NCI-H1092 treated with DMSO at 0.1 percent for 48 hours (cell line): ENCODE data around the gene TEX14.
A peak's percentile ranks its signal among the peaks of the same experiment; 100 is the strongest.

Source experiments
- DNase-seq: peaks from one replicate; lab custom pipeline; 2025; lab: John Stamatoyannopoulos, UW

Gene TEX14

GRCh38 chr17:58527949-58528348, 163.9 kb downstream of the TEX14 start:
- no peak for DNase-seq

- DNase-seq: no peak
Measured at GRCh38 chr17:58527306-58527705, 164.5 kb downstream of the TEX14 start.

- no peak for DNase-seq
Measured at GRCh38 chr17:58525239-58525638, 166.6 kb downstream of the TEX14 start.

- no peak for DNase-seq
Measured at GRCh38 chr17:58521680-58522079, 170.2 kb downstream of the TEX14 start.

GRCh38 chr17:58520843-58521430, 170.9 kb downstream of the TEX14 start:
- no peak for DNase-seq

GRCh38 chr17:58517928-58518609, 173.8 kb downstream of the TEX14 start:
- peak; percentile 100 for DNase-seq

- DNase-seq: no peak
Measured at GRCh38 chr17:58517378-58517927, 174.4 kb downstream of the TEX14 start.

- DNase-seq: no peak
Measured at GRCh38 chr17:58516644-58517377, 175.0 kb downstream of the TEX14 start.

GRCh38 chr17:58515286-58515685, 176.6 kb downstream of the TEX14 start:
- DNase-seq: no peak

GRCh38 chr17:58514770-58515157, 177.1 kb downstream of the TEX14 start:
- no peak for DNase-seq

GRCh38 chr17:58513965-58514769, 177.7 kb downstream of the TEX14 start, which contains the start of gene MTMR4:
MTMR4 (minus strand) TSS chr17:58514638; CDS start chr17:58514407, 231 bp downstream.
- peak; percentile 79 for DNase-seq

- DNase-seq: no peak
Measured at GRCh38 chr17:58513267-58513964, 178.4 kb downstream of the TEX14 start.

- DNase-seq: no peak
Measured at GRCh38 chr17:58510075-58510474, 181.8 kb downstream of the TEX14 start.

- DNase-seq: no peak
Measured at GRCh38 chr17:58508341-58509067, 183.3 kb downstream of the TEX14 start.

- DNase-seq: no peak
Measured at GRCh38 chr17:58507123-58507634, 184.7 kb downstream of the TEX14 start.
